Transverse colon (tissue), 4 donors: ENCODE measurements around the gene CLBA1. TPM values are rescaled to one million over a fixed set of nuclear protein-coding genes. Genes with fewer than 3 reads are reported as not detected.
"Not testable (repeated sequence)": the region's sequence is repeated elsewhere in the genome, so short reads cannot be mapped to it uniquely, and the experiment has no call there.

Experiments
- DNase-seq: peaks from one replicate; pipeline ENCODE4 v3.0.0-alpha.2; 2019
- H3K27ac ChIP-seq, 4 donors: fragments of 200-600 bp; sonication (generic); 2 replicates each; pipeline ENCODE4 v1.5.1; 2016 to 2018; ENCODE audit warnings: inconsistent platforms in 4 of 4
- H3K27me3 ChIP-seq: fragments of 200-600 bp; sonication (generic); 2 replicates; pipeline ENCODE4 v1.5.1; 2017; ENCODE audit warnings: inconsistent platforms
- H3K36me3 ChIP-seq, 4 donors: fragments of 200-600 bp; sonication (generic); 2 replicates each; pipeline ENCODE4 v1.5.1; 2017 to 2019; ENCODE audit warnings: inconsistent platforms in 4 of 4
- H3K4me1 ChIP-seq, 4 donors: fragments of 200-600 bp; sonication (generic); 2 replicates each; pipeline ENCODE4 v1.5.1; 2017 to 2020; ENCODE audit warnings: inconsistent platforms in 4 of 4
- H3K4me3 ChIP-seq, 4 donors: fragments of 200-600 bp; sonication (generic); 1 replicate in 1 of 4; 2 replicates in 3 of 4; pipeline versions ENCODE4 v1.5.1 to v1.6.1; 2017 to 2019; ENCODE audit warnings: inconsistent platforms in 4 of 4
- H3K9me3 ChIP-seq, 2 donors: fragments of 200-600 bp; sonication (generic); 2 replicates each; pipeline ENCODE4 v1.5.1; 2017 to 2019; ENCODE audit warnings: inconsistent platforms in 2 of 2
- EP300 ChIP-seq: sonication (generic); formaldehyde crosslinking; IDR thresholded peaks from one replicate; pipeline ENCODE4 v1.6.1; 2017; ENCODE audit warnings: antibody characterized with exemption, low read depth
- POLR2A ChIP-seq: fragments of 450-650 bp; IDR thresholded peaks from one replicate; pipeline ENCODE4 v1.6.1; 2016; ENCODE audit warnings: antibody characterized with exemption, mild to moderate bottlenecking, moderate library complexity
- POLR2AphosphoS5 ChIP-seq, 3 donors: sonication (generic); formaldehyde crosslinking; IDR thresholded peaks; one replicate each; pipeline ENCODE4 v1.6.1; 2016; ENCODE audit warnings: antibody characterized with exemption in 3 of 3
- WGBS, 2 donors: methylation state at CpG; one replicate each; pipeline ENCODE4 v1.1.5; 2018; ENCODE audit warnings: low coverage in 1 of 2; 5-methylcytosine and 5-hydroxymethylcytosine counted together
- in situ Hi-C, 4 donors: fragments of 200-750 bp; cut with MboI; loops; one replicate each; pipeline versions ENCODE4 v1.15.0 to v1.15.1; 2017; ENCODE audit warnings: low sequenced_read_pairs in 3 of 4, low pct_ligation_motif_present in 1 of 4, low pct_unique_long_range_greater_than_20kb in 1 of 4
- intact Hi-C: fragments of 100-400 bp; cut with DNase I; formaldehyde crosslinking; loops from one replicate; pipeline ENCODE4 v1.15.1; 2023; ENCODE audit warnings: low total_unique reads
- total RNA-seq, 4 donors: library from RNA; depleted of rRNA; stranded (reverse); fragments of >200 nt; gene quantifications; one replicate each; pipeline ENCODE4 v1.1.0, GENCODE V29; 2016
- TF ChIP-seq, protein P1 (sequence below), 5 experiments: fragments of 200-600 bp in 3 of 5; fragments of 450-650 bp in 2 of 5; sonication (generic) in 3 of 5; IDR thresholded peaks; 1 replicate in 2 of 5; 2 replicates in 3 of 5; pipeline ENCODE4 v1.5.1; 2016 to 2017; ENCODE audit warnings: antibody characterized with exemption in 5 of 5, inconsistent platforms in 3 of 5, mild to moderate bottlenecking in 2 of 5, moderate library complexity in 1 of 5

The CLBA1 gene
- total RNA-seq, 4 donors from 2014 or later: 0.40 to 6.7 (median 5.3) TPM

DNA sequence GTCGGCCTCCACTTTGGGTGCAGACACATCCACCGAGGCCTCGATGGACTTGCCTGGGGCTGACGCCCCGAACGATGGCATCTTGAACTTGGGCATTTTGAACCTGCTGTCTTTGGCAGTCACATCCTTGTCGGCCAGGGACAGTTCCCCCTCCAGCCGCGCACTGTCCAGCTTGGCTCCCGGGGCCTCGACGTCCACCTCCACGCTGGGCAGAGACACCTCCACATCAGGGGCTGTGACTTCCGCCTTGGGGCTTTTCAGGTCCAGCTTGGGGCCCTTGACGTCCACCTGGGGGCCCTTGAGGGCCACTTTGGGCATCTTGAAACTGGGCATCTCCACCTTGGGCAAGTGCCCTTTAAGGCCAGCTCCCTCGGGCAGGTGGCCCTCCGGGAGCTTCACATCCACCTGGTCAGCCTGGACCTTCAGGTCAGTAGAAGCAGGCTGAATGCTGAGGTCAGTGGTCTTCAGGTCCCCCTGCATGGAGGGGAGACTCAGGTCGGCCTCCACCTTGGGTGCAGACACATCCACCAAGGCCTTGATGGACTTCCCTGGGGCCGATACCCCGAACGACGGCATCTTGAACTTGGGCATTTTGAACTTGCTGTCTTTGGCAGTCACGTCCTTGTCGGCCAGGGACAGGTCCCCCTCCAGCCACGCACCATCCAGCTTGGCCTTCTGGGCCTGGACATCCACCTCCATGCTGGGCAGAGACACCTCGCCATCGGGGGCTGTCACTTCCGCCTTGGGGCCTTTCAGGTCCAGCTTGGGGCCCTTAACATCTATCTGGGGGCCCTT, 33.5 kb upstream of the CLBA1 start:
- H3K9me3 ChIP-seq, DNase-seq, H3K4me1 ChIP-seq, intact Hi-C loops, in situ Hi-C loops, H3K27me3 ChIP-seq, H3K27ac ChIP-seq, H3K4me3 ChIP-seq, H3K36me3 ChIP-seq: not testable (repeated sequence)
- WGBS, 2 donors: 83% methylated on average over 27 of the region's 28 CpGs; no CpG with 5 or more reads in 1 of the 2 donors

DNA sequence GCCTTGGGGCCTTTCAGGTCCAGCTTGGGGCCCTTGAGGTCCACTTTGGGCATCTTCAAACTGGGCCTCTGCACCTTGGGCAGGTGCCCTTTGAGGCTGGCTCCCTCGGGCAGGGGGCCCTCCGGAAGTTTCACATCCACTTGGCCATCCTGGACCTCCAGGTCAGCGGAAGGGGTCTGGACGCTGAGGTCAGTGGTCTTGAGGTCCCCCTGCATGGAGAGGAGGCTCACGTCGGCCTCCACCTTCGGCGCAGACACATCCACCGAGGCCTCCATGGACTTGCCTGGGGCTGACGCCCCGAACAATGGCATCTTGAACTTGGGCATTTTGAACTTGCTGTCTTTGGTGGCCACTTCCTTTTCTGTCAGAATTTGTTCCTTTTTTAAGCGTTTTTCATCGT, 32.5 kb upstream of the CLBA1 start:
- Histone ChIP-seq H3K27me3 (peaks cover 10% of the 10 kb centered on the region), H3K4me1 (peaks cover 0 to 6% (median 2%) of the 10 kb centered on the region in 4 donors), H3K27ac (no peak overlapping the region), H3K4me3 (no peak overlapping the region), H3K9me3 (no peaks in the 10 kb centered on the region), H3K36me3 (no peaks in the 10 kb centered on the region)
- TF ChIP-seq EP300: no peak
- no peak for TF ChIP-seq POLR2AphosphoS5 (IDR thresholded peaks at IDR 0.05)
- TF ChIP-seq POLR2A: no peak
- TF ChIP-seq, protein P1, sequence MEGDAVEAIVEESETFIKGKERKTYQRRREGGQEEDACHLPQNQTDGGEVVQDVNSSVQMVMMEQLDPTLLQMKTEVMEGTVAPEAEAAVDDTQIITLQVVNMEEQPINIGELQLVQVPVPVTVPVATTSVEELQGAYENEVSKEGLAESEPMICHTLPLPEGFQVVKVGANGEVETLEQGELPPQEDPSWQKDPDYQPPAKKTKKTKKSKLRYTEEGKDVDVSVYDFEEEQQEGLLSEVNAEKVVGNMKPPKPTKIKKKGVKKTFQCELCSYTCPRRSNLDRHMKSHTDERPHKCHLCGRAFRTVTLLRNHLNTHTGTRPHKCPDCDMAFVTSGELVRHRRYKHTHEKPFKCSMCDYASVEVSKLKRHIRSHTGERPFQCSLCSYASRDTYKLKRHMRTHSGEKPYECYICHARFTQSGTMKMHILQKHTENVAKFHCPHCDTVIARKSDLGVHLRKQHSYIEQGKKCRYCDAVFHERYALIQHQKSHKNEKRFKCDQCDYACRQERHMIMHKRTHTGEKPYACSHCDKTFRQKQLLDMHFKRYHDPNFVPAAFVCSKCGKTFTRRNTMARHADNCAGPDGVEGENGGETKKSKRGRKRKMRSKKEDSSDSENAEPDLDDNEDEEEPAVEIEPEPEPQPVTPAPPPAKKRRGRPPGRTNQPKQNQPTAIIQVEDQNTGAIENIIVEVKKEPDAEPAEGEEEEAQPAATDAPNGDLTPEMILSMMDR (IDR thresholded peaks at IDR 0.05): no peak
- intact Hi-C loops (no loop called here), in situ Hi-C loops (no loop called here)
- WGBS, 2 donors: 84 to 100% methylated on average over 1 to 11 of the region's 13 CpGs
- no peak for DNase-seq

DNA sequence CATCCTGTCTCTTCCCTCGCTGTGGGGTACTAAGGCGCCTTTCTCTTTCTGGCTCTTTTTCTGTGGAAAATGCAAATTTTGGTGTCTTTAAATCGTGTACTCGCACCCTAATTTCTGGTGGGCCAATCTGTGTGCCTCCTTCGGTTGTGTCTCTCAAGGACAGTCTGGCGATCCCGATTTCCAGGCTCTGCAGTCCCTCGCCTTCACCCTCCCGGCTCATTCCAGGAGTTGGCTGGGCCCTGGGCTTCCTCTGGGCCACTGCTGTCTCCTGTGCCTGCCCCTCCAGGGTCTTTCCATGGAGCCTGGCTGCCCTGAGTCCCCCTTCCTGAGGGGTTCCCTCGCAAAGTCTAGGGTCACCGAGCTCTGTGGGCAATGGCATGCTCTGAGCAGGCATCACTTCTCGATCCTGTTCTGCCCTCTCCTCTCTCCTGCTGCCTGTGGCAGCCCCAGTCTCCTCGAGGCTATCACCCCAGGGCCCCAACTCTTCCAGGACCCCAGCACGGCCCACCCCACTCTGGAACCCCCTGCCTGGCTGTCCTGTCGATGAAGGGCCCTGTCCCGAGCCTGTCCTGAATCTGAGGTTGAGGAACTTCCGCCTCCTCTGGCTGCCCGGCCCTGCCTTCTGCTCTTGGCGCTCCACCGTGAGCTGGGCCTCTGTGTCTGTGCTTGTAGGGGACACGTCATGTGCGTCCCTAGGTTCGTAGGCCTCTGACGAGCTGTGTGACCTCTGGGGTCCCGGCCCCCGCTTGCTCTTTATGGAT, 31.5 kb upstream of the CLBA1 start:
- H3K36me3 ChIP-seq: no peaks in the 10 kb centered on the region
- no peak for DNase-seq
- H3K4me3 ChIP-seq: no peak overlapping the region
- WGBS, 2 donors: 65 to 86% methylated on average over 7 to 26 of the region's 26 CpGs
- in situ Hi-C loops: no loop called here
- H3K4me1 ChIP-seq: peaks cover 0 to 6% (median 2%) of the 10 kb centered on the region in 4 donors
- H3K27me3 ChIP-seq: peaks cover 10% of the 10 kb centered on the region
- TF ChIP-seq EP300: no peak
- TF ChIP-seq POLR2A: no peak
- TF ChIP-seq, protein P1 (IDR thresholded peaks at IDR 0.05): no peak
- TF ChIP-seq POLR2AphosphoS5 (IDR thresholded peaks at IDR 0.05): no peak
- H3K27ac ChIP-seq: no peak overlapping the region
- intact Hi-C loops: no loop called here
- no peaks in the 10 kb centered on the region for H3K9me3 ChIP-seq

DNA sequence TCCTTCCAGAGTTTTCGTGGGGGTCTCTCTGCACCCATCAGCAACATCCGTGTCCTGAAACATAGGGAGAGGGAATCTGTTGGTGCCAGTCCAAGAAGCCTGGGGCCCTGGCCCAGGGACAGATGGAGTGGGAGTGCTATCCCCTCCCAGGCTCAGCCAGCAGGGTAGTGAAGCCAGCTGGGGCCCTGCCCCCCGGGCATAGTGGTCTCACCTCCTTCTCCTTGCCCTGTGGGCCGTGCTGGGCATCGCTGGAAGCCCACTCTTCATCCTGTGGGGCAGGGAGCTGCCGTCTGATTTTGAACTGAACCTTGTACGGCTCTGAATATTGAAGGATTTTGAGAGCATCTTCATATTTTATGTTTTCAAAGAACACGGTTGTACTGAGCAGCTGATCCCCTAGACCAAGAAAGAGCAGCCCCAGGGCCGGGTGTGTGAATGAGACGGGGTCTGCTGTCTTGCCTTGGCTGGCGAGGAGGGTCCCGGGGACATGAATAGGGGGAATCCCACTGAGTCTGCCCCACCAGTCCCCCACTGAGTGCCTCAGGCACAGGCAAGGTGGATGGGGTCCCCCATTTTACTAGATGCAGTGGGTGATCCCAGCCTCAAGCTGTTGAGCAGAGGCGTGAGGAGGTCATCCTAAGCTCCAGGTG, 30.7 kb upstream of the CLBA1 start:
- intact Hi-C loops (no loop called here), in situ Hi-C loops (no loop called here)
- Histone ChIP-seq H3K9me3 (no peaks in the 10 kb centered on the region), H3K36me3 (no peaks in the 10 kb centered on the region), H3K27ac (no peak overlapping the region), H3K4me3 (no peak overlapping the region), H3K27me3 (peaks cover 10% of the 10 kb centered on the region), H3K4me1 (peaks cover 0 to 6% (median 2%) of the 10 kb centered on the region in 4 donors)
- DNase-seq: no peak
- TF ChIP-seq POLR2AphosphoS5 (IDR thresholded peaks at IDR 0.05) (no peak), EP300 (no peak), POLR2A (no peak)
- TF ChIP-seq, protein P1 (IDR thresholded peaks at IDR 0.05): no peak
- 80 to 100% methylated on average over 1 to 12 of the region's 13 CpGs for WGBS, 2 donors
